HG03571 (cell line): Measurements from ENCODE around the gene MEIKIN.

ENCODE experiments used
- ATAC-seq: cut with Tn5 transposase; IDR thresholded peaks from one replicate; pipeline ENCODE4 v1.9.1; 2021; ENCODE audit not compliant: unreplicated experiment

MEIKIN gene

GRCh38 chr5:131773805-131774204 is 171.7 kb downstream of the MEIKIN start:
- no peak for ATAC-seq

DNA sequence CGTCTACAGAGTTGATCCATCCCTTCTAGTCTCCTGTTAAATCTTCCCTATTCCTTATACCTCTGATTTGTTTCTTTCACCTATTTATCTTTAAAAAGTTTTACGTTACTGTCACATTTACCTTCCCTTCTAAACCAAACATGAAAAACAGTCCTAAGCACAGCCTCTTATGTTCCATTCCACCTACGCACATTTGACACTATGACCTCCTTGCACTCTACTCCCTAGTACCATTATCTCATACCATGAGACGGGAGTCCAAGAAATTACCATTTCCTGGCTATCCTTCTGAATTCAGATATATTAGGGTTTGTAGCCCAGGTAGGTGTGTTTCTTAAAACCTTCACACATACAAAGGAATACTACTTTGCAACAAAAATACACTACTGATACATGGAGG is 173.8 kb downstream of the MEIKIN start:
- no peak for ATAC-seq

- no peak for ATAC-seq
These were observed 175.5 kb downstream of the MEIKIN start for GRCh38 chr5:131769961-131770360.

- no peak for ATAC-seq
These were observed 176.1 kb downstream of the MEIKIN start for GRCh38 chr5:131769336-131769735.

DNA sequence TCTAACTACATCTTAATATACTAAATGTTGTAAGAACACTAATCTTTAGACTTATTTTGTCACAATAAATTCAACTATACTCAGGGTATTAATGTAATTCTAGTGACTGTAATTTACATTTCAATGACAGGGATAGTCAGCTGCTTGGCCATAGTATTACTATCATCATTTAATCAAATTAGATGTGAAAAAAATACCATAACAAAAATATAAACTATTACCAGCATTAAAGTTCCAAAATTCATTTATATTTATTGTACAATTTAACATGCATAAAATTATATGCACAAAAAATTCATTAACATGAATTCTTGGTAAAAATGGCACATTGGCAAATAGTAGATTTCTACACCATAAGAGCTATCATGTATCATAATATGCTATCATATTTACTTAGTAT is 177.6 kb downstream of the MEIKIN start:
- no peak for ATAC-seq

DNA sequence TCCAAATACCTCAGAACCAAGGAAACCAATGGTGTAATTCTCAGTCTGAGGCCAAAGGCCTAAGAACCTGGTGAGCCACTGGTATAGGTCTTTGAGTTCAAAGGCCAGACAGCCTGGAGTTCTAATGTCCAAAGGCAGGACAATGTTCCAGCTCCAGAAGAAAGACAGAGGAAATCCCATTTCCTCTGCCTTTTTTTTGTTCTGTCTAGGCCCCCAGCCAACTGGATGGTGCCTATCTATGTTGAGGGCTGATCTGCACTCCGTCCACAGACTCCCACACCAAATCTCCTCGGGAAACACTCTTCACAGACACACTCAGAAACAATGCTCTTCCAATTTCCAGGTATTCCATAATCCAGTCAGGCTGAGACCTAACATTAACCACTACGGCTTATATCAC is 178.8 kb downstream of the MEIKIN start:
- ATAC-seq = no peak

- no peak for ATAC-seq
These were observed 180.2 kb downstream of the MEIKIN start for GRCh38 chr5:131765261-131765660.

GRCh38 chr5:131763968-131764367 is 181.5 kb downstream of the MEIKIN start:
- ATAC-seq = no peak

DNA sequence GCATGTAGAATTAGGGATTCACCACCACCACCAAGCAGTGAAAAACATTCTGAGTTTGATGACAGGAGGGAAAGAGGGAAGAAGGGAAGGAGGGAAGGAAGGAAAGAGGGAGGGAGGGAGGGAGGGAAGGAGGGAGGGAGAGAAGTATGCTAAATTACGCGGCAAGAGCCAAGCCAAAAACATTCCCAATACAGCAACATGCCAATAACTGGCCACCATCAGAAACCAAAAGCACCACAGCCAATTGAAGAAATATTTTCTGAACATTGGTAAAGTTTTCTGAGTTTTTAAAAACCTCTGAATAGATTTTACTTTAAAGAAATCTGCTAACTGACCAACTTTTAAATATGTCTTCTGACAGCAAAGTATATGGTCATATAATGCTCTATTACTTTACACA is 184.7 kb downstream of the MEIKIN start:
- ATAC-seq = no peak

- no peak for ATAC-seq
These were observed 185.8 kb downstream of the MEIKIN start for GRCh38 chr5:131759704-131760103.

GRCh38 chr5:131758520-131758900 is 187.0 kb downstream of the MEIKIN start:
- no peak for ATAC-seq

DNA sequence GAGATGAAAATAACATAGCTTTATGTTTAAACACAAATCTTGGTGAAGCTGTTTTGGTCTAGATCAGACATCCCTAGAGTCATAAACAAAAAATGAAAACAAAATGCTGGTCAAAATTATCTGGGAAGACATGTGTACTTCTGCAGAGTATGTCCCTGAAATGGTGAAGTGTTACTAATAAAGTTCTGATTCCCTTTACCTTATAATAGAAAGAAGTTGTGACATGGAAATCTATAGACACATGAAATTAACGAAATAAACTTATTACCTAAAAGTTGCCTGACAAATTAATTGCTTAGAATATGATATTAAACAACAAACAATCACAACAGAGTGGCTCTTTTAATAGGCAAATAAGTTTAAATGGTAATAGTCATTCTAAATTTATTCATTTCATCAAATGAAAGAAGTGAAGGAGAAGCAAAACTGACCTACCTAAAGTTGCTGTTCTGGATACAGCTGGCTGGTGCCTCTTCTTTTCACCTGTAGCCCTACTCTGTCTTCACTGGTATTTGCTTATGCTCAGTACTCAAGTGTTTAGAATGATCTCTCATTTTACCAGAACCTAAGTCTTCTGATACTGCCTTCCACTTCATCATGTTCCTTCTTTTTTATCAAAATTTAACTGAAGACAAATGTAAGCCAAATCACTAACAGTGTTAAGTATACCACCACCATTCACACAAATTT is 187.5 kb downstream of the MEIKIN start:
- ATAC-seq = no peak
